HCT116 (cell line): ENCODE measurements around the gene FKBP10. TPM values are rescaled to one million over a fixed set of nuclear protein-coding genes. Genes with fewer than 3 reads are reported as not detected.
"Not testable (repeated sequence)": the region's sequence is repeated elsewhere in the genome, so short reads cannot be mapped to it uniquely, and the experiment has no call there.

Experiments used
- ATAC-seq: fragments of 200-7000 bp; cut with Tn5 transposase; 2 replicates; pipeline ENCODE4 v1.9.1; 2020; ENCODE audit warnings: mild to moderate bottlenecking, moderate library complexity
- BruUV-seq: library from RNA; stranded (reverse); fragments of 400-500 nt; replicated peaks from 2 replicates; lab custom pipeline; 2021; lab: Mats Ljungman, UMichigan
- CTCF ChIA-PET: fragments of 300-600 bp; sonication (Branson Sonifier 250); formaldehyde crosslinking; loops from one replicate; lab custom pipeline; 2021; ENCODE audit warnings: antibody characterized with exemption; lab: Charles Lee
- POLR2A ChIA-PET: fragments of 300-600, 350-600 bp; sonication (Branson Sonifier 250); formaldehyde crosslinking; loops from one replicate; lab custom pipeline; 2021; ENCODE audit warnings: antibody characterized with exemption; lab: Charles Lee
- RAD21 ChIA-PET, 2 experiments: fragments of 300-600 bp; sonication (Branson Sonifier 250); formaldehyde crosslinking; loops; one replicate each; lab custom pipeline; 2023; ENCODE audit warnings: low total read pairs in 2 of 2; ENCODE audit not compliant: uncharacterized antibody in 2 of 2, unreplicated experiment in 2 of 2, low non-redundant PET in 1 of 2; lab: Charles Lee
- DNase-seq: peaks from one replicate; pipeline ENCODE4 v3.0.0-alpha.2; 2010; ENCODE audit warnings: low read depth, low spot score
- H2AFZ ChIP-seq: fragments of 200-600 bp; shearing (Covaris generic), sonication (generic); 2 replicates; pipeline ENCODE4 v1.6.1; 2017; ENCODE audit warnings: low read depth, mixed run types, mixed read lengths, antibody characterized with exemption, low read length; ENCODE audit not compliant: poor library complexity, severe bottlenecking
- H3K27ac ChIP-seq: 2 replicates; pipeline ENCODE4 v1.5.1; 2012; ENCODE audit warnings: low read depth, low read length
- H3K27me3 ChIP-seq: fragments of 200-600 bp; sonication (generic); 2 replicates; pipeline ENCODE4 v1.6.1; 2016; ENCODE audit warnings: mixed run types, low read length, mixed read lengths; ENCODE audit not compliant: insufficient read depth
- H3K36me3 ChIP-seq, 2 experiments: fragments of 200-500 bp in 1 of 2; fragments of 200-600 bp in 1 of 2; sonication (Bioruptor generic) in 1 of 2; sonication (generic) in 1 of 2; 2 replicates each; pipeline versions ENCODE4 v1.5.1 to v1.6.1; 2014 to 2016; ENCODE audit warnings: low read length in 2 of 2, inconsistent platforms in 1 of 2, mixed read lengths in 1 of 2, mixed run types in 1 of 2; ENCODE audit not compliant: insufficient read depth in 2 of 2, control insufficient read depth in 1 of 2
- H3K4me1 ChIP-seq, 2 experiments: fragments of 200-600 bp in 1 of 2; sonication (generic) in 1 of 2; 2 replicates each; pipeline versions ENCODE4 v1.5.1 to v1.6.1; 2012 to 2017; ENCODE audit warnings: low read length in 2 of 2, inconsistent platforms in 1 of 2, mild to moderate bottlenecking in 1 of 2, mixed read lengths in 1 of 2, mixed run types in 1 of 2, moderate library complexity in 1 of 2; ENCODE audit not compliant: insufficient read depth in 2 of 2, control insufficient read depth in 1 of 2
- H3K4me2 ChIP-seq: fragments of 200-600 bp; sonication (generic); 2 replicates; pipeline ENCODE4 v1.6.1; 2017; ENCODE audit warnings: mixed run types, low read length, mixed read lengths
- H3K4me3 ChIP-seq, 2 experiments: fragments of 200-600 bp in 1 of 2; sonication (generic) in 1 of 2; replicated peaks in 1 of 2; 2 replicates each; pipeline ENCODE4 v1.5.1; 2011 to 2016; ENCODE audit warnings: low read length in 2 of 2, control low read depth in 1 of 2, low read depth in 1 of 2, mild to moderate bottlenecking in 1 of 2, mixed read lengths in 1 of 2, mixed run types in 1 of 2
- H3K79me2 ChIP-seq: fragments of 200-600 bp; sonication (generic); 2 replicates; pipeline ENCODE4 v1.6.1; 2017; ENCODE audit warnings: mild to moderate bottlenecking, mixed run types, low read length, moderate library complexity, mixed read lengths; ENCODE audit not compliant: insufficient read depth
- H3K9ac ChIP-seq: fragments of 200-600 bp; sonication (generic); 2 replicates; pipeline ENCODE4 v1.6.1; 2016; ENCODE audit warnings: low read length, mixed read lengths
- H3K9me2 ChIP-seq: fragments of 200-600 bp; sonication (generic), shearing (Covaris generic); 2 replicates; pipeline ENCODE4 v1.6.1; 2017; ENCODE audit warnings: mixed run types, mild to moderate bottlenecking, moderate library complexity; ENCODE audit not compliant: insufficient read depth
- H3K9me3 ChIP-seq, 2 experiments: fragments of 200-500 bp in 1 of 2; fragments of 200-600 bp in 1 of 2; sonication (Bioruptor generic) in 1 of 2; sonication (generic) in 1 of 2; 2 replicates each; pipeline ENCODE4 v1.6.1; 2014 to 2017; ENCODE audit warnings: low read length in 2 of 2, mixed read lengths in 2 of 2, inconsistent platforms in 1 of 2, low read depth in 1 of 2, mild to moderate bottlenecking in 1 of 2, mixed run types in 1 of 2, moderate library complexity in 1 of 2; ENCODE audit not compliant: control insufficient read depth in 1 of 2, insufficient read depth in 1 of 2
- H4K20me1 ChIP-seq: fragments of 200-600 bp; sonication (generic), shearing (Covaris generic); 2 replicates; pipeline ENCODE4 v1.6.1; 2017; ENCODE audit warnings: mixed run types, mild to moderate bottlenecking, moderate library complexity; ENCODE audit not compliant: insufficient read depth
- CBX3 ChIP-seq: IDR thresholded peaks from 2 replicates; pipeline ENCODE4 v1.6.1; 2012; ENCODE audit warnings: low read depth
- CEBPB ChIP-seq: IDR thresholded peaks from 2 replicates; pipeline ENCODE4 v1.6.1; 2012; ENCODE audit warnings: low read depth
- FOSL1 ChIP-seq: IDR thresholded peaks from 2 replicates; pipeline ENCODE4 v1.6.1; 2012; ENCODE audit warnings: low read depth
- MAX ChIP-seq: IDR thresholded peaks from 2 replicates; pipeline ENCODE4 v1.6.1; 2012
- POLR2AphosphoS5 ChIP-seq: IDR thresholded peaks from 2 replicates; pipeline ENCODE4 v1.6.1; 2011; ENCODE audit warnings: mild to moderate bottlenecking, low read depth, low read length, moderate library complexity
- YY1 ChIP-seq: IDR thresholded peaks from 2 replicates; pipeline ENCODE4 v1.6.1; 2011; ENCODE audit warnings: low read length, low read depth, moderate library complexity, mild to moderate bottlenecking; ENCODE audit not compliant: insufficient replicate concordance; ENCODE audit errors: extremely low read depth
- ZBTB33 ChIP-seq: IDR thresholded peaks from 2 replicates; pipeline ENCODE4 v1.6.1; 2011; ENCODE audit warnings: mild to moderate bottlenecking, low read length, moderate library complexity; ENCODE audit not compliant: insufficient replicate concordance; ENCODE audit errors: extremely low read depth
- intact Hi-C: fragments of 100-400 bp; cut with micrococcal nuclease; formaldehyde crosslinking; loops from 2 replicates; pipeline ENCODE4 v1.10.0; 2022
- total RNA-seq: library from RNA; stranded (reverse); gene quantifications from one replicate; pipeline ENCODE4 v1.2.1, GENCODE V29; 2021; ENCODE audit not compliant: unreplicated experiment
- TF ChIP-seq, protein P1 (sequence below): IDR thresholded peaks from 2 replicates; pipeline ENCODE4 v1.6.1; 2012

FKBP10 gene
- total RNA-seq, 1 experiment from 2014 or later: 78.5 TPM

DNA sequence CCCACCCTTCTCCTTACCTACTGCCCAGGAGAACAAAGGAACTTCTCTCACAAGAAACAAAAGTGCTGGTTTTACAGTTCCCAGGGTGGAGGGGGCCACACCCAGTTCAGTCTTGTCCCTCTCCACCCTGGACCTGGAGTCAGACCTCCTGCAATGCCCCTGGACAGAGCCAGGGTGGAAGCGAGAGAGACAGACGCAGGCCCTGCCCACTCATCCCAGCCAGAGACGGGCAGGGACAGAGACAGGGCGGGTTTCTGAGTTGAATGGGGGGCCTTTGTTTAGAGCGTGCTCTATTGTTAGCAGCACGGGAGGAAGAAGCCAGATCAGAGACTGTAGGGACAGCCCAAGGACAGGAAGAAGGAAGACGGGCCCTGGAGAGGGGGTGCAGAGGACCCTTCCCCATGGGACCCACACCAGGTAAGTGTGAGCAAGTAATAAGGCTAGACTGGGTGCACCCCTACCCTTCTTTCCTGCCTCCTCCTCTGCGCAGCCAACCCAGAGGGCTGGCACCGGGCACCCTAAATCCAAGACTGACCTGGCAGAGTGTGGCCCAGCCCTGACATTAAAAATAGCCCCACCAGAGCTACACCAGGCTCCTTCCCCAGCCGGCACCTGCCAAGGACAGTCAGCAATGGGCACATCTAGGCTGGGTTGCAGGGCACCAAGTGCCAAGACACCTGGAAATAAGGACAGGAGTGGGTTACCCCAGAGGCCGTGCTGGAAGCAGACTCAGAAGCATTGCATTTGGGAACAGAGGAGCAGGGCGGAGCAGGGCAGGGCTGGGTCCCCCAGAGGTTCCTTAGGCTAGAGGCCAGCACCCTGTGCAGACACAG, 37.2 kb upstream of the FKBP10 start (continued):
- TF ChIP-seq YY1: no peak

DNA sequence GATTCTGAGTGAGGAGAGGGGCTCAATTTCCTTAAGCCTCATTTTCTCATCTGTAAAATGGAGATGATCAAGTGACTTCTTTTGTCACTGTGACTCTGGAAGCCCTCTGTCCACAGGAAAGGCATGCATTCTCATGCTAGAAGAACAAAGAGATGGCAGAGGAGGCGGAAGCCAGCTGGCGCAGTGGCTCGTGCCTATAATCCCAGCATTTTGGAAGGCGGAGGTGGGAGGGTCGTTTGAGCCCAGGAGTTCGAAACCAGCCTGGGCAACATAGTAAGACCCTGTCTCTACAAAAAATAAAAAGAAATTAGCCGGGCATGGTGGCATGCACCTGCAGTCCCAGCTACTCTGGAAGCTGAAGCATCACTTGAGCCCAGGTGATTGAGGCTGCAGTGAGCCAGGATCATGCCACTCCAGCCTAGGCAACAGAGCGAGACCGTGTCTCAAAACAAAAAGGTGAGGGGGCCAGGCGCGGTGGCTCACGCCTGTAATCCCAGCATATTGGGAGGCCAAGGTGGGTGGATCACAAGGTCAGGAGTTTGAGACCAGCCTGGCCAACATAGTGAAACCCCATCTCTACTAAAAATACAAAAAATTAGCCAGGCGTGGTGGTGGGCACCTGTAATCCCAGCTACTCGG, 36.4 kb upstream of the FKBP10 start:
- H3K27me3 ChIP-seq, H3K4me3 ChIP-seq, ATAC-seq, H3K27ac ChIP-seq, DNase-seq, intact Hi-C loops, H3K9me2 ChIP-seq, H3K36me3 ChIP-seq, BruUV-seq, H2AFZ ChIP-seq, H3K9me3 ChIP-seq, H4K20me1 ChIP-seq: not testable (repeated sequence)
- Histone ChIP-seq H3K79me2 (peaks cover 75% of the 10 kb centered on the region), H3K9ac (0 out of 2 replicates have a peak overlapping the region, but pooled peaks have one; percentile 40), H3K4me2 (peak overlapping the region; percentile 86), H3K4me1 (peaks cover 82 to 91% of the 10 kb centered on the region in 2 experiments)
- CTCF ChIA-PET: interaction anchor here (1.4 to 3.0 kb wide), 2 partner anchors 9 to 24 kb away, joined by 6 to 35 read pairs; partner anchors contain the start of gene JUP
- RAD21 ChIA-PET: interaction anchor here in 1 of 2 experiments (2.5 kb wide), 1 partner anchor 10 kb away, joined by 8 read pairs; the partner anchor contains the start of gene JUP
- POLR2A ChIA-PET: interaction anchor here (2.1 to 3.4 kb wide), 3 partner anchors 10 to 25 kb away, joined by 6 to 36 read pairs (median 6); partner anchors contain the start of gene JUP

DNA sequence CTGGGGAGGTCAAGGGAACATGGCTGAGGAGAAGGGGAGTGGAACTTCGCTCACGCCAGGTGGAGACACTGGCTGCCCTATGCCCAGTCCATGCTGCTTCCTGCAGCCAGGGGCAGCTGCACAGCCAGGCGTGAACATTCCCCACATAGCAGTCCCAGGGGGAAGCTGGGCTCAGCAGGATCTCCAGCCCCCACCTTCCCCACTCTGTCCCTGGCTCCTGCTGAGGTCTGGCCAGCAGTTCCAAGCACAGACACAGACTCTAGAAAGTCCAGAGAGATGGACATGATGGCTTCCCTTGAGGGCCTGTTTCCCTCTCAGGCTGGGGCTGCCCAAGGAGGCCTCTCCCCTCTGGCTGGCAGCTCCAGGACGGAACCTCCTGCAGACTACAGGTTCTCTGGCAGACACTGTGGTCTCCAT, 35.6 kb upstream of the FKBP10 start:
- no peaks in the 10 kb centered on the region for H3K36me3 ChIP-seq
- TF ChIP-seq CEBPB (no peak), ZBTB33 (no peak), YY1 (no peak), MAX (no peak), FOSL1 (no peak), POLR2AphosphoS5 (no peak), CBX3 (no peak)
- TF ChIP-seq, protein P1, sequence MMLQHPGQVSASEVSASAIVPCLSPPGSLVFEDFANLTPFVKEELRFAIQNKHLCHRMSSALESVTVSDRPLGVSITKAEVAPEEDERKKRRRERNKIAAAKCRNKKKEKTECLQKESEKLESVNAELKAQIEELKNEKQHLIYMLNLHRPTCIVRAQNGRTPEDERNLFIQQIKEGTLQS: no peak

More for the DNA sequence above, 35.6 kb upstream of the FKBP10 start:
- ATAC-seq: peak; percentile 6
- Histone ChIP-seq H3K27ac (peak overlapping the region; percentile 86), H3K9me2 (no peaks in the 10 kb centered on the region), H3K27me3 (no peaks in the 10 kb centered on the region), H3K9me3 (no peaks in the 10 kb centered on the region), H3K4me2 (peak overlapping the region; percentile 58), H3K4me1 (peaks cover 75 to 91% of the 10 kb centered on the region in 2 experiments), H3K9ac (peak overlapping the region; percentile 32), H3K79me2 (peaks cover 75% of the 10 kb centered on the region), H4K20me1 (no peaks in the 10 kb centered on the region), H3K4me3 (no peak overlapping the region), H2AFZ (no peak overlapping the region)
- no TSS peak for BruUV-seq
- ChIA-PET RAD21 (interaction anchor here in 1 of 2 experiments (2.5 kb wide), 1 partner anchor 9 kb away, joined by 8 read pairs; the partner anchor contains the start of gene JUP), POLR2A (interaction anchor here (2.1 to 3.4 kb wide), 3 partner anchors 9 to 24 kb away, joined by 6 to 36 read pairs (median 6); partner anchors contain the start of gene JUP), CTCF (interaction anchor here (1.4 to 3.0 kb wide), 2 partner anchors 9 to 23 kb away, joined by 6 to 35 read pairs; partner anchors contain the start of gene JUP)
- intact Hi-C loops: no loop called here
- DNase-seq: no peak
